PC-3 (cell line): ENCODE data around the gene CRYBB3. TPM values are rescaled to one million over a fixed set of nuclear protein-coding genes. Genes with fewer than 3 reads are reported as not detected.

Experiments
- ATAC-seq: fragments of 200-7000 bp; cut with Tn5 transposase; 2 replicates; pipeline ENCODE4 v1.9.1; 2020; ENCODE audit warnings: mild to moderate bottlenecking, moderate library complexity
- BruUV-seq: library from RNA; stranded (reverse); fragments of 400-500 nt; replicated peaks from 2 replicates; lab custom pipeline; 2021; lab: Mats Ljungman, UMichigan
- CTCF ChIA-PET: fragments of 300-600 bp; sonication (Branson Sonifier 250); formaldehyde crosslinking; loops from one replicate; lab custom pipeline; 2022; ENCODE audit warnings: antibody characterized with exemption; lab: Charles Lee
- POLR2A ChIA-PET: fragments of 300-600 bp; sonication (Branson Sonifier 250); formaldehyde crosslinking; loops from one replicate; lab custom pipeline; 2022; ENCODE audit warnings: antibody characterized with exemption; ENCODE audit not compliant: unreplicated experiment; lab: Charles Lee
- DNase-seq: peaks from one replicate; pipeline ENCODE4 v3.0.0-alpha.2; 2015
- H2AFZ ChIP-seq: fragments of 300-600 bp; sonication (generic); 2 replicates; pipeline ENCODE4 v1.6.0; 2016; ENCODE audit warnings: antibody characterized with exemption, low read length
- H3F3A ChIP-seq: fragments of 300-600 bp; sonication (generic); one replicate; pipeline ENCODE4 v1.6.0; 2017; ENCODE audit warnings: antibody characterized with exemption, low read length, control low read depth, mild to moderate bottlenecking; ENCODE audit not compliant: unreplicated experiment
- H3K27ac ChIP-seq: fragments of 300-600 bp; sonication (generic); 2 replicates; pipeline ENCODE4 v1.5.1; 2016; ENCODE audit warnings: mild to moderate bottlenecking, low read length
- H3K27me3 ChIP-seq: fragments of 300-600 bp; sonication (generic); 2 replicates; pipeline ENCODE4 v1.6.1; 2016; ENCODE audit warnings: low read length, mixed read lengths
- H3K36me3 ChIP-seq: fragments of 300-600 bp; sonication (generic); 2 replicates; pipeline ENCODE4 v1.6.1; 2016; ENCODE audit warnings: low read depth, mixed run types, low read length, mixed read lengths
- H3K4me1 ChIP-seq: fragments of 300-600 bp; sonication (generic); 2 replicates; pipeline ENCODE4 v1.5.1; 2016; ENCODE audit warnings: low read length; ENCODE audit not compliant: insufficient read depth
- H3K4me2 ChIP-seq: fragments of 300-600 bp; sonication (generic); 2 replicates; pipeline ENCODE4 v1.6.0; 2016; ENCODE audit warnings: low read length
- H3K4me3 ChIP-seq: fragments of 300-600 bp; sonication (generic); 2 replicates; pipeline ENCODE4 v1.5.1; 2016; ENCODE audit warnings: mild to moderate bottlenecking, low read length, mixed read lengths
- H3K79me2 ChIP-seq: fragments of 300-600 bp; sonication (generic); 2 replicates; pipeline ENCODE4 v1.6.1; 2017; ENCODE audit warnings: low read length, mixed read lengths
- H3K9ac ChIP-seq: fragments of 300-600 bp; sonication (generic); 2 replicates; pipeline ENCODE4 v1.6.0; 2016; ENCODE audit warnings: mild to moderate bottlenecking, low read length
- H3K9me2 ChIP-seq: fragments of 300-600 bp; sonication (generic); replicated peaks from 2 replicates; pipeline ENCODE4 v1.6.1; 2016; ENCODE audit warnings: mixed run types, low read length, mixed read lengths
- H3K9me3 ChIP-seq: fragments of 300-600 bp; sonication (generic); 2 replicates; pipeline ENCODE4 v1.6.1; 2016; ENCODE audit warnings: low read length, mixed read lengths
- H4K20me1 ChIP-seq: fragments of 300-600 bp; sonication (generic); 2 replicates; pipeline ENCODE4 v1.6.1; 2016; ENCODE audit warnings: low read length, mixed read lengths
- EZH2 ChIP-seq: fragments of 300-600 bp; sonication (generic); IDR thresholded peaks from one replicate; pipeline ENCODE4 v1.6.1; 2017; ENCODE audit warnings: antibody characterized with exemption, mild to moderate bottlenecking, low read length; ENCODE audit not compliant: unreplicated experiment
- EZH2phosphoT487 ChIP-seq: fragments of 300-600 bp; sonication (generic); IDR thresholded peaks from 2 replicates; pipeline ENCODE4 v1.6.1; 2018; ENCODE audit warnings: mild to moderate bottlenecking, antibody characterized with exemption, low read length, borderline replicate concordance
- intact Hi-C: fragments of 100-400 bp; cut with micrococcal nuclease; formaldehyde crosslinking; loops from 2 replicates; pipeline ENCODE4 v1.9.0; 2023
- total RNA-seq: library from RNA; depleted of rRNA; stranded (reverse); fragments of >200 nt; gene quantifications from 2 replicates; pipeline ENCODE4 v1.2.3, GENCODE V29; 2014
- TF ChIP-seq, protein P1 (sequence below): fragments of 300-600 bp; sonication (generic); conservative IDR thresholded peaks from 2 replicates; pipeline ENCODE4 v1.5.1; 2017; ENCODE audit warnings: antibody characterized with exemption, low read depth, mild to moderate bottlenecking, low read length

The CRYBB3 gene
- total RNA-seq, 1 experiment from 2014 or later, result 1.2 TPM

DNA sequence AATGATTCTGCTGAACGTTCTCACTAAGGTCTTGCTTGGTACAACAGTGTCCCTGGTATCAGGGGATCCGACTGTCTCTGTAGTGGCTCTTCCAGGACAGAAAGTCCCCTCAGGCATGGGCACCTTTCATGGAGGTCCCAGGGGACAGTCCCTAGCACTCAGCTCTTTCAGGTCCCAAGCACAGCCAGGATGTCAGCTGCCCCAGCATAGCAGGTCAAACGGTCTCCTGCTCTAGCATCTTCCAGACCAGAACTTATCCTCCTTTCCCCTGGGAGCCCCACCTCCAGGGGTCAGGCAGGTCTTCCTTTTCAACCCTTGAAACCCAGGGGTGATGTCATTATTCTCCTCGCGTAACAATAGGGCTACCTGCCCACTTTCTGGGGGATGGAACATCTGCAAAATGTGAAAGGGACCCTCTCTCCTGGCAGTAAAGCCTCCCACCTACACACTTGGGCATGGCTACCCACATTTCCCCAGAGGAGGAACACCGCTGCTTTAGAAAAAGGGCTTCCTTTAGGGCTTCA is 24.7 kb upstream of the CRYBB3 start:
- no peak for DNase-seq
- BruUV-seq, result no TSS peak
- CTCF ChIA-PET, result no interaction called here

DNA sequence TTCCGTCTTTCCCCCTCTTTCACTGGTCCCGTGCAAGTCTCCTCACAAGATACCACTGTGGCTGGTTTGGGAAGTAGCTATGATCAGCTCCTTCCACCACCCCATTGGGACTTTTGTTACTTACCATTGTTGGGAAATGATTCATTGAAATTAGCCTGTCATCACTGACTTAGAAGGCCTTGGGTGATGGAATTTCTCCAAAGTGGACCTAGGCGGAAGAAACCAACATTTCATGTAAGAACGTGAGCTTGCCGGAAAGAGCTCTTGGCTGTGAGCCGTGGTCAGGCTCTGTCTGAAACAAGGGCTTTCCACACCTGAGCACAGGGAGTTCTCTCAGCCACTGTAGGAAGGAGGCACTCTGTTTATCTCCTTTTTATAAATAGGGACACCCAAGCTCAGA is 23.5 kb upstream of the CRYBB3 start:
- no peaks in the 10 kb centered on the region for H3K27me3 ChIP-seq
- no peak overlapping the region for H3K4me3 ChIP-seq
- no TSS peak for BruUV-seq
- no peaks in the 10 kb centered on the region for H3K9me3 ChIP-seq
- intact Hi-C loops, result no loop called here
- H3K4me1 ChIP-seq, result no peaks in the 10 kb centered on the region
- no peak overlapping the region for H3K27ac ChIP-seq
- H4K20me1 ChIP-seq, result no peaks in the 10 kb centered on the region
- H3K36me3 ChIP-seq, result no peaks in the 10 kb centered on the region
- no peak overlapping the region for H3K4me2 ChIP-seq
- no peak overlapping the region for H2AFZ ChIP-seq
- ChIA-PET CTCF (no interaction called here), POLR2A (no interaction called here)
- H3K79me2 ChIP-seq, result no peaks in the 10 kb centered on the region
- no peak overlapping the region for H3K9ac ChIP-seq
- ATAC-seq, result no peak
- no peaks in the 10 kb centered on the region for H3F3A ChIP-seq
- DNase-seq, result no peak
- TF ChIP-seq EZH2 (no peak), EZH2phosphoT487 (no peak)
- TF ChIP-seq, protein P1, sequence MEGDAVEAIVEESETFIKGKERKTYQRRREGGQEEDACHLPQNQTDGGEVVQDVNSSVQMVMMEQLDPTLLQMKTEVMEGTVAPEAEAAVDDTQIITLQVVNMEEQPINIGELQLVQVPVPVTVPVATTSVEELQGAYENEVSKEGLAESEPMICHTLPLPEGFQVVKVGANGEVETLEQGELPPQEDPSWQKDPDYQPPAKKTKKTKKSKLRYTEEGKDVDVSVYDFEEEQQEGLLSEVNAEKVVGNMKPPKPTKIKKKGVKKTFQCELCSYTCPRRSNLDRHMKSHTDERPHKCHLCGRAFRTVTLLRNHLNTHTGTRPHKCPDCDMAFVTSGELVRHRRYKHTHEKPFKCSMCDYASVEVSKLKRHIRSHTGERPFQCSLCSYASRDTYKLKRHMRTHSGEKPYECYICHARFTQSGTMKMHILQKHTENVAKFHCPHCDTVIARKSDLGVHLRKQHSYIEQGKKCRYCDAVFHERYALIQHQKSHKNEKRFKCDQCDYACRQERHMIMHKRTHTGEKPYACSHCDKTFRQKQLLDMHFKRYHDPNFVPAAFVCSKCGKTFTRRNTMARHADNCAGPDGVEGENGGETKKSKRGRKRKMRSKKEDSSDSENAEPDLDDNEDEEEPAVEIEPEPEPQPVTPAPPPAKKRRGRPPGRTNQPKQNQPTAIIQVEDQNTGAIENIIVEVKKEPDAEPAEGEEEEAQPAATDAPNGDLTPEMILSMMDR, result no peak
- H3K9me2 ChIP-seq, result no peaks in the 10 kb centered on the region

More for the DNA sequence above, 24.7 kb upstream of the CRYBB3 start:
- no peaks in the 10 kb centered on the region for H3K4me1 ChIP-seq
- no peak overlapping the region for H2AFZ ChIP-seq
- H3K4me2 ChIP-seq, result no peak overlapping the region
- no peak overlapping the region for H3K4me3 ChIP-seq
- no peaks in the 10 kb centered on the region for H3K9me3 ChIP-seq
- POLR2A ChIA-PET, result no interaction called here
- H3K79me2 ChIP-seq, result no peaks in the 10 kb centered on the region
- no peaks in the 10 kb centered on the region for H3F3A ChIP-seq
- TF ChIP-seq, protein P1, result no peak
- TF ChIP-seq EZH2 (no peak), EZH2phosphoT487 (no peak)
- H3K9me2 ChIP-seq, result no peaks in the 10 kb centered on the region
- intact Hi-C loops, result no loop called here
- H3K27ac ChIP-seq, result no peak overlapping the region
- no peak for ATAC-seq
- H3K36me3 ChIP-seq, result no peaks in the 10 kb centered on the region
- no peak overlapping the region for H3K9ac ChIP-seq
- no peaks in the 10 kb centered on the region for H3K27me3 ChIP-seq
- no peaks in the 10 kb centered on the region for H4K20me1 ChIP-seq

DNA sequence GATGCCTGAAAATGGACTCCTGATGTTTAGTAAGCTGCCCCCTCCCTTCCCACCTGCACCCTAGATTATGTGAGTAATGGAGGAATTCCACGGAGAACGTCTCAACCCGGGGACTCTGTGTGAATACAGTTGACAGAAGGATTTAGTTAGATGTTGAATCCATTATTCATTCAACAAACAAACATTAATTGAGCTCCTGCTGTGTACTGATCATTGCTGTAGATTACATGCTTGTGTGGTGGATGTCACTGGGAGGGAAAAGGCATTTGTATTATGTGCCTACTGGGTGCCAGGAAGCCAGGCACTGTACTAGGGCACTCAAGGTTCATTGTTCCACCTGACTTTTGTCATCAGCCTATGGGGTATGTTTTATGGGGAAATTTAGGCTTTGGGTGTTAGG is 22.9 kb upstream of the CRYBB3 start:
- Histone ChIP-seq H4K20me1 (no peaks in the 10 kb centered on the region), H3K4me2 (no peak overlapping the region), H3K9me2 (no peaks in the 10 kb centered on the region), H2AFZ (no peak overlapping the region), H3K79me2 (no peaks in the 10 kb centered on the region), H3K4me3 (no peak overlapping the region), H3K9ac (no peak overlapping the region), H3K27ac (no peak overlapping the region), H3K9me3 (no peaks in the 10 kb centered on the region), H3F3A (no peaks in the 10 kb centered on the region), H3K27me3 (no peaks in the 10 kb centered on the region), H3K4me1 (no peaks in the 10 kb centered on the region), H3K36me3 (no peaks in the 10 kb centered on the region)
- TF ChIP-seq EZH2, result no peak
- no peak for ATAC-seq
- no peak for DNase-seq
- POLR2A ChIA-PET, result no interaction called here
- intact Hi-C loops, result no loop called here
- CTCF ChIA-PET, result no interaction called here
- BruUV-seq, result no TSS peak
